Measurements from ENCODE around the gene AZU1. TPM values are rescaled to one million over a fixed set of nuclear protein-coding genes. Genes with fewer than 3 reads are reported as not detected.
A peak's percentile ranks its signal among the peaks of the same experiment; 100 is the strongest.

The AZU1 gene
- total RNA-seq, 1 experiment from 2014 or later: 5.8 TPM

DNA sequence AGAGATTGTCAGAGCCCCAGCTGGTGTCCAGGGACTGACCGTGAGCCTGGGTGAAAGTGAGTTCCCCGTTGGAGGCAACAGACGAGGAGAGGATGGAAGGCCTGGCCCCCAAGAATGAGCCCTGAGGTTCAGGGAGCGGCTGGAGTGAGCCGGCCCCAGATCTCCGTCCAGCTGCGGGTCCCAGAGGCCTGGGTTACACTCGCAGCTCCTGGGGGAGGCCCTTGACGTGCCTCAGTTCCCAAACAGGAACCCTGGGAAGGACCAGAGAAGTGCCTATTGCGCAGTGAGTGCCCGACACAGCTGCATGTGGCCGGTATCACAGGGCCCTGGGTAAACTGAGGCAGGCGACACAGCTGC is 23.3 kb downstream of the AZU1 start:
- Histone ChIP-seq H3K27me3 (ENCODE audit: control insufficient read depth, insufficient read depth, low read length) (no peaks in the 10 kb centered on the region), H3K27ac (ENCODE audit: low read length) (peak overlapping the region; percentile 55), H3K4me3 (ENCODE audit: low read depth in 2 of 2, low read length in 2 of 2) (peak overlapping the region in 1 of 2 experiments; percentile 15; a peak in 1 of 4 replicates), H3K9me3 (ENCODE audit: control insufficient read depth, insufficient read depth, low read depth, low read length) (no peaks in the 10 kb centered on the region), H3K4me1 (ENCODE audit: control insufficient read depth, insufficient read depth, low read length) (peaks cover 11% of the 10 kb centered on the region), H3K36me3 (ENCODE audit: control insufficient read depth, insufficient read depth, low read length) (no peaks in the 10 kb centered on the region)
- ChIA-PET POLR2A (interaction anchor here (1.1 to 1.3 kb wide), 2 partner anchors 12 to 15 kb away, joined by 5 to 17 read pairs; no protein-coding TSS in a partner anchor), CTCF (interaction anchor here (0.6 kb wide), 1 partner anchor 20 kb away, joined by 5 read pairs; no protein-coding TSS in a partner anchor)
- no TSS peak for BruUV-seq (replicated peaks)
- intact Hi-C loops (cut with micrococcal nuclease; ENCODE audit: unreplicated experiment): no loop called here
- ATAC-seq: no peak
- no peak for TF ChIP-seq SIN3A (IDR thresholded peaks at IDR 0.05; ENCODE audit: borderline replicate concordance, insufficient read depth, low read depth, low read length)
- TF ChIP-seq, protein P1, sequence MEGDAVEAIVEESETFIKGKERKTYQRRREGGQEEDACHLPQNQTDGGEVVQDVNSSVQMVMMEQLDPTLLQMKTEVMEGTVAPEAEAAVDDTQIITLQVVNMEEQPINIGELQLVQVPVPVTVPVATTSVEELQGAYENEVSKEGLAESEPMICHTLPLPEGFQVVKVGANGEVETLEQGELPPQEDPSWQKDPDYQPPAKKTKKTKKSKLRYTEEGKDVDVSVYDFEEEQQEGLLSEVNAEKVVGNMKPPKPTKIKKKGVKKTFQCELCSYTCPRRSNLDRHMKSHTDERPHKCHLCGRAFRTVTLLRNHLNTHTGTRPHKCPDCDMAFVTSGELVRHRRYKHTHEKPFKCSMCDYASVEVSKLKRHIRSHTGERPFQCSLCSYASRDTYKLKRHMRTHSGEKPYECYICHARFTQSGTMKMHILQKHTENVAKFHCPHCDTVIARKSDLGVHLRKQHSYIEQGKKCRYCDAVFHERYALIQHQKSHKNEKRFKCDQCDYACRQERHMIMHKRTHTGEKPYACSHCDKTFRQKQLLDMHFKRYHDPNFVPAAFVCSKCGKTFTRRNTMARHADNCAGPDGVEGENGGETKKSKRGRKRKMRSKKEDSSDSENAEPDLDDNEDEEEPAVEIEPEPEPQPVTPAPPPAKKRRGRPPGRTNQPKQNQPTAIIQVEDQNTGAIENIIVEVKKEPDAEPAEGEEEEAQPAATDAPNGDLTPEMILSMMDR (IDR thresholded peaks at IDR 0.05): no peak
- in situ Hi-C loops (cut with HindIII; ENCODE audit: low pct_unique_long_range_greater_than_20kb, low sequenced_read_pairs): no loop called here
- no peak for DNase-seq (ENCODE audit: low read depth, low spot score)

DNA sequence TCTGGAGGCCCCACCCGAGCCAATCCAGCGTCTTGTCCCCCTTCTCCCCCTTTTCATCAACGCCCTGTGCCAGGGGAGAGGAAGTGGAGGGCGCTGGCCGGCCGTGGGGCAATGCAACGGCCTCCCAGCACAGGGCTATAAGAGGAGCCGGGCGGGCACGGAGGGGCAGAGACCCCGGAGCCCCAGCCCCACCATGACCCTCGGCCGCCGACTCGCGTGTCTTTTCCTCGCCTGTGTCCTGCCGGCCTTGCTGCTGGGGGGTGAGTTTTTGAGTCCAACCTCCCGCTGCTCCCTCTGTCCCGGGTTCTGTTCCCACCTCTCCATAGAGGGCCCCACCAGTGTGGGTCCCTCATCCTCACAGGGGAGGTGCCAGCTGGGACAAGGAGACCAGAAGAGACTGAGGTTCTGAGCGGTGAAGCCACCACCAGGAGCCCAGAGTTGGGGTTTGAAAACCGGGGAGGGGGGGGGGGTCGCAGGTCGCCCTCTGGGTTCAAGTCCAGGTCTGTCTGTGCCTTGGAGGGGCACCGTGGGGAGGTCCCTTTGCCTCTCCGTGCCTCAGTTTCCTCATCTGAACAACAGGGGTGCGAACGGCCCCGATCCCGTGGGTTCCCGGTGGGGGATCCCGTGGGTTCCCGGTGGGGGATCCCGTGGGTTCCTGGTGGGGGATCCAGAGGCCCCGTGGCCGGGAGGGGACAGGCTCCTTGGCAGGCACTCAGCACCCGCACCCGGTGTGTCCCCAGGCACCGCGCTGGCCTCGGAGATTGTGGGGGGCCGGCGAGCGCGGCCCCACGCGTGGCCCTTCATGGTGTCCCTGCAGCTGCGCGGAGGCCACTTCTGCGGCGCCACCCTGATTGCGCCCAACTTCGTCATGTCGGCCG is 24.7 kb downstream of the AZU1 start, which contains the start of gene ELANE:
Gene ELANE (plus strand): TSS at position 168 of the 878 bp plus-strand sequence. CDS start 26 bp downstream, at position 194.
- intact Hi-C loops (cut with micrococcal nuclease; ENCODE audit: unreplicated experiment) (no loop called here), in situ Hi-C loops (cut with HindIII; ENCODE audit: low pct_unique_long_range_greater_than_20kb, low sequenced_read_pairs) (no loop called here)
- TF ChIP-seq POLR2AphosphoS5 (IDR thresholded peaks at IDR 0.05; ENCODE audit: low read depth, low read length): no peak
- TF ChIP-seq REST (IDR thresholded peaks at IDR 0.05; ENCODE audit: insufficient read depth in 1 of 2, low read depth in 2 of 2, low read length in 1 of 2): no peak
- TF ChIP-seq, protein P1 (IDR thresholded peaks at IDR 0.05): no peak
- no peak for TF ChIP-seq TCF7L2 (IDR thresholded peaks at IDR 0.05; ENCODE audit: low read depth, low read length)
- no peak for TF ChIP-seq SIN3A (IDR thresholded peaks at IDR 0.05; ENCODE audit: borderline replicate concordance, insufficient read depth, low read depth, low read length)
- no peak for ATAC-seq
- H3K9me3 ChIP-seq (ENCODE audit: control insufficient read depth, insufficient read depth, low read depth, low read length): no peaks in the 10 kb centered on the region
- no peaks in the 10 kb centered on the region for H3K36me3 ChIP-seq (ENCODE audit: control insufficient read depth, insufficient read depth, low read length)
- peaks cover 11% of the 10 kb centered on the region for H3K4me1 ChIP-seq (ENCODE audit: control insufficient read depth, insufficient read depth, low read length)
- no TSS peak for BruUV-seq (replicated peaks)
- ChIA-PET POLR2A (no interaction called here), CTCF (no interaction called here)
- no peak for DNase-seq (ENCODE audit: low read depth, low spot score)
- H3K27ac ChIP-seq (ENCODE audit: low read length): peak within 1 kb of the TSS; percentile 55; the same call in 1 of the 2 replicates
- H3K27me3 ChIP-seq (ENCODE audit: control insufficient read depth, insufficient read depth, low read length): no peaks in the 10 kb centered on the region
- no peak within 1 kb of the TSS for H3K4me3 ChIP-seq (ENCODE audit: low read depth in 2 of 2, low read length in 2 of 2)
